SK-N-SH treated with all-trans-retinoic acid at 6 μM for 48 hours (cell line): ENCODE measurements around the gene TEX11.
"Not testable (repeated sequence)": the region's sequence is repeated elsewhere in the genome, so short reads cannot be mapped to it uniquely, and the experiment has no call there.

ENCODE experiments used
- ATAC-seq: fragments of 200-7000 bp; cut with Tn5 transposase; 3 replicates; pipeline ENCODE4 v1.9.1; 2020; ENCODE audit warnings: mild to moderate bottlenecking, moderate library complexity
- ARNTL ChIP-seq: fragments of 450-650 bp; formaldehyde crosslinking; IDR thresholded peaks from 2 replicates; pipeline ENCODE4 v1.5.0; 2020; ENCODE audit warnings: low read depth, mild to moderate bottlenecking, moderate library complexity, borderline replicate concordance
- BACH2 ChIP-seq: fragments of 250-450 bp; sonication (Bioruptor Pico); IDR thresholded peaks from 2 replicates; pipeline ENCODE4 v1.9.0; 2021; ENCODE audit warnings: mild to moderate bottlenecking, borderline replicate concordance
- CREB5 ChIP-seq: fragments of 250-450 bp; sonication (Bioruptor Pico); IDR thresholded peaks from 2 replicates; pipeline ENCODE4 v1.5.1; 2020; ENCODE audit warnings: low read depth, mild to moderate bottlenecking, moderate library complexity
- CSDC2 ChIP-seq: fragments of 250-450 bp; sonication (Bioruptor Pico); IDR thresholded peaks from 2 replicates; pipeline ENCODE4 v1.5.0; 2020; ENCODE audit warnings: mild to moderate bottlenecking, moderate library complexity
- CSRNP3 ChIP-seq: fragments of 250-450 bp; sonication (Bioruptor Pico); IDR thresholded peaks from 2 replicates; pipeline ENCODE4 v1.5.1; 2021; ENCODE audit warnings: mild to moderate bottlenecking, moderate library complexity
- GLIS3 ChIP-seq: fragments of 250-450 bp; sonication (Bioruptor Pico); IDR thresholded peaks from 2 replicates; pipeline ENCODE4 v1.5.0; 2020; ENCODE audit warnings: mild to moderate bottlenecking, moderate library complexity
- ISL1 ChIP-seq: fragments of 250-450 bp; sonication (Bioruptor Pico); IDR thresholded peaks from 2 replicates; pipeline ENCODE4 v2.1.2; 2022; ENCODE audit warnings: mild to moderate bottlenecking, moderate library complexity
- OSR1 ChIP-seq: fragments of 250-450 bp; sonication (Bioruptor Pico); IDR thresholded peaks from 2 replicates; pipeline ENCODE4 v1.8.0; 2022; ENCODE audit warnings: moderate library complexity, mild to moderate bottlenecking, inconsistent platforms
- PATZ1 ChIP-seq: fragments of 250-450 bp; sonication (Bioruptor Pico); IDR thresholded peaks from 2 replicates; pipeline ENCODE4 v1.8.0; 2020; ENCODE audit warnings: mild to moderate bottlenecking, moderate library complexity, borderline replicate concordance
- POU6F1 ChIP-seq: fragments of 250-450 bp; sonication (Bioruptor Pico); IDR thresholded peaks from 2 replicates; pipeline ENCODE4 v1.8.0; 2021; ENCODE audit warnings: low read depth, mild to moderate bottlenecking, moderate library complexity, borderline replicate concordance
- PPARA ChIP-seq: fragments of 250-450 bp; sonication (Bioruptor Pico); IDR thresholded peaks from 2 replicates; pipeline ENCODE4 v1.5.0; 2020; ENCODE audit warnings: mild to moderate bottlenecking, borderline replicate concordance
- RARB ChIP-seq: fragments of 250-450 bp; sonication (Bioruptor Pico); IDR thresholded peaks from 2 replicates; pipeline ENCODE4 v1.8.0; 2021; ENCODE audit warnings: mild to moderate bottlenecking, moderate library complexity
- SNAI2 ChIP-seq: fragments of 250-450 bp; sonication (Bioruptor Pico); IDR thresholded peaks from 2 replicates; pipeline ENCODE4 v1.5.0; 2020; ENCODE audit warnings: mild to moderate bottlenecking, moderate library complexity
- TCF4 ChIP-seq: fragments of 250-450 bp; sonication (Bioruptor Pico); IDR thresholded peaks from 2 replicates; pipeline ENCODE4 v1.8.0; 2021; ENCODE audit warnings: mild to moderate bottlenecking, moderate library complexity, borderline replicate concordance
- ZFP3 ChIP-seq: fragments of 250-450 bp; sonication (Bioruptor Pico); IDR thresholded peaks from 2 replicates; pipeline ENCODE4 v1.5.0; 2020; ENCODE audit warnings: mild to moderate bottlenecking, moderate library complexity
- ZFP30 ChIP-seq: fragments of 450-650 bp; formaldehyde crosslinking; IDR thresholded peaks from 2 replicates; pipeline ENCODE4 v1.5.0; 2022; ENCODE audit warnings: mild to moderate bottlenecking, moderate library complexity
- ZNF565 ChIP-seq: fragments of 450-650 bp; formaldehyde crosslinking; conservative IDR thresholded peaks from 2 replicates; pipeline ENCODE4 v1.5.0; 2020; ENCODE audit warnings: low read depth, mild to moderate bottlenecking, moderate library complexity
- ZNF8 ChIP-seq: fragments of 450-650 bp; formaldehyde crosslinking; IDR thresholded peaks from 2 replicates; pipeline ENCODE4 v1.5.0; 2020; ENCODE audit warnings: mild to moderate bottlenecking, moderate library complexity

The TEX11 gene

GRCh38 chrX:70577442-70577841, 331.1 kb downstream of the TEX11 start:
- no peak for ATAC-seq
- no peak for TF ChIP-seq CSDC2 (CRISPR knock-in tag)
- TF ChIP-seq SNAI2 (CRISPR knock-in tag): no peak
- TF ChIP-seq CREB5 (CRISPR knock-in tag): no peak
- TF ChIP-seq ZFP30: no peak
- no peak for TF ChIP-seq GLIS3 (CRISPR knock-in tag)
- TF ChIP-seq ISL1 (CRISPR knock-in tag): no peak
- TF ChIP-seq ZNF565 (CRISPR knock-in tag): no peak
- no peak for TF ChIP-seq ARNTL (CRISPR knock-in tag)
- TF ChIP-seq TCF4 (CRISPR knock-in tag): no peak
- TF ChIP-seq OSR1 (CRISPR knock-in tag): no peak
- no peak for TF ChIP-seq PPARA (CRISPR knock-in tag)

- ATAC-seq: not testable (repeated sequence)
These were observed 338.5 kb downstream of the TEX11 start for GRCh38 chrX:70569922-70570576.

- no peak for TF ChIP-seq CREB5 (CRISPR knock-in tag)
- TF ChIP-seq ISL1 (CRISPR knock-in tag): no peak
- TF ChIP-seq PPARA (CRISPR knock-in tag): no peak
- TF ChIP-seq PATZ1: no peak
- no peak for TF ChIP-seq BACH2
- TF ChIP-seq TCF4 (CRISPR knock-in tag): no peak
- TF ChIP-seq CSRNP3: no peak
- no peak for ATAC-seq
These were observed 353.6 kb downstream of the TEX11 start for GRCh38 chrX:70554948-70555347.

GRCh38 chrX:70554523-70554922, 354.0 kb downstream of the TEX11 start:
- TF ChIP-seq ZNF8 (CRISPR knock-in tag) (no peak), CSDC2 (CRISPR knock-in tag) (no peak), ZFP3 (no peak), RARB (CRISPR knock-in tag) (no peak), OSR1 (CRISPR knock-in tag) (no peak), ZNF565 (CRISPR knock-in tag) (no peak), CREB5 (CRISPR knock-in tag) (no peak), PPARA (CRISPR knock-in tag) (no peak), CSRNP3 (no peak), ISL1 (CRISPR knock-in tag) (no peak), POU6F1 (CRISPR knock-in tag) (no peak)
- ATAC-seq: no peak
